SK-N-MC (cell line): Measurements from ENCODE around the gene SMARCA1.

Experiments used
- DNase-seq: peaks from one replicate; pipeline ENCODE4 v3.0.0-alpha.2; 2011; ENCODE audit warnings: low read depth, low spot score
- H3K27ac ChIP-seq: fragments of 200-600 bp; sonication (generic); 2 replicates; pipeline ENCODE4 v1.5.1; 2016; ENCODE audit warnings: mixed run types
- H3K36me3 ChIP-seq: fragments of 200-600 bp; sonication (generic); 2 replicates; pipeline ENCODE4 v1.6.1; 2017; ENCODE audit warnings: antibody characterized with exemption, low read length, mixed read lengths; ENCODE audit not compliant: insufficient read depth
- H3K4me3 ChIP-seq: fragments of 200-600 bp; sonication (generic); 2 replicates; pipeline ENCODE4 v1.5.1; 2016
- H3K9ac ChIP-seq: fragments of 200-600 bp; sonication (generic); 2 replicates; pipeline ENCODE4 v1.8.0; 2017; ENCODE audit warnings: mixed run types, mixed read lengths; ENCODE audit not compliant: insufficient read length
- H3K9me3 ChIP-seq: fragments of 200-600 bp; sonication (generic); 2 replicates; pipeline ENCODE4 v1.6.1; 2017; ENCODE audit warnings: low read depth, mild to moderate bottlenecking, antibody characterized with exemption, low read length, moderate library complexity, mixed read lengths
- EZH2 ChIP-seq: fragments of 200-600 bp; sonication (generic); IDR thresholded peaks from one replicate; pipeline ENCODE4 v1.6.1; 2017; ENCODE audit warnings: antibody characterized with exemption
- FOXP2 ChIP-seq: optimal IDR thresholded peaks from 2 replicates; pipeline ENCODE3; 2011; ENCODE audit warnings: mild to moderate bottlenecking, moderate library complexity; ENCODE audit not compliant: insufficient read depth; ENCODE audit errors: extremely low read length, control extremely low read depth
- POLR2AphosphoS5 ChIP-seq: IDR thresholded peaks from 2 replicates; pipeline ENCODE4 v1.6.1; 2012; ENCODE audit warnings: mild to moderate bottlenecking, low read depth, low read length, borderline replicate concordance

Gene SMARCA1

DNA sequence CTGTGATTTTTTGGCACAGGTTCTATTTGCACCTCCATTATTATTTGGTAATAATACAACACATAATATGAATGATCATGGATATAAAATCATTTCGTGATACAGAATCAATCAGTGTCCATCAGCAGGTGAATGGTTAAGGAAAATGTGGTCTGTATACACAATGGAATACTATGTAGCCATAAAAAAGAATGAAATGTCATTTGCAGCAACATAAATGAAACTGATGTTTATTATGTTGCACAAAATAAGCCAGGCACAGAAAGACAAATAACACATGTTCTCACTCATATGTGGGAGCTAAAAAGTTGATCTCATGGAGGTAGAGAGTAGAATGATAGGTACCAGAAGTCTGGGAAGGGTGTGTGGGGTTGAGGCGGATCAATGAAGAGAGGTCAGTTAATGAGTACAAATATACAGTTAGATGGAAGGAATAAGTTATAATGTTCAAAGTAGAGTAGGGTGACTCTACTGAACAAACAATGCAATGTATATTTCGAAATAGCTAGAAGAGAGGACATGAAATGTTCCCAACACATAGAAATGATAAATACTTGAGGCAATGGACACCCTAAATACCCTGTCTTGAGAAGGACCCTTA is 1.1 kb upstream of the SMARCA1 start:
- Histone ChIP-seq H3K4me3 (no peak overlapping the region), H3K9me3 (no peaks in the 10 kb centered on the region), H3K36me3 (no peaks in the 10 kb centered on the region), H3K9ac (no peak overlapping the region), H3K27ac (no peak overlapping the region)
- DNase-seq, result no peak
- TF ChIP-seq POLR2AphosphoS5, result no peak
- no peak for TF ChIP-seq FOXP2
- no peak for TF ChIP-seq EZH2

DNA sequence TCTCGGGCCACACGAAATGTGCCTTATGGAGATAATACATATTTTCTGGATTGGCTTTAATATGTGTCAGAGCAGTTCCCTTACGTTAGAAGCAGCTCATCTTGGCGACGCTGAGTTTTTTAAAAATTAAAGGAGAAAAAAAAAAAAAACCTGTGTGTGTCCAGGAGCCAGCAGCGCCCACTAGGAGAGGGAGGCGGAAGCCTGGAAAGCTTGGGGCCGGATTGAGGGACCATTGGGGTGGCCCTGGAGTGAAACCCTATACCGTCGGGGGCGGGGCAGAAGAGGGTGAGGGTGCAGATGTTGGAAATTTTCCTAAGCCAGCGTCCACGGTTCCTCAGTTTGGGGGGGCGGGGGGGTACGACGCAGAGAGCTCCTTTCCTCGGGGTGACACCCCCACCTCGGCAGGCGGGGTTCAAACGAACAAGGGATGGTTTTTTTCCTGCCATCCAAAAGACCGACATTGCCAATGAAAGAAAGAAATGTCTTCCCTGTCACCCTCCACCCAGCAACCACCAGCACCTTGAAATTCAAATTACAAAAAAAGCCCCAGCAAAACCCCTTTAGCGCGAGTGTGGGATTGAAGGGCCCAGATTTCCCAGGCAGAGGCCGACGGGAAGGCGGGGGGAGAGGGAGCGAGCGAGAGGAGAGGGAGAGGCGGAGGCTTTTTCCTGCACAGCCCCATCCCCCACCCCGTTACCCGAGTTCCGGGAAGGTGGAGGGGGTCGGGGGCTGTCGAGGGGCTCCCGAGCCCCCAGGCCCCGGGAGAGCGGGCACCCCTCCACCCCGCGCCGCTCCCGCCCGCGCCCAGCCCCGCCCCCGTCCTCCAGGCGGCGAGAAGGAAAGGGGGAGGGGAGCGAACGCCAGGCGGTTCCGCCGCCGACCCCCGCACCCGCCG is 859 bp downstream of the SMARCA1 start:
- Histone ChIP-seq H3K9ac (peak overlapping the region; percentile 56), H3K27ac (peak overlapping the region; percentile 46; the same call in 1 of the 2 replicates), H3K36me3 (no peaks in the 10 kb centered on the region), H3K4me3 (peak overlapping the region; percentile 67), H3K9me3 (no peaks in the 10 kb centered on the region)
- no peak for DNase-seq
- TF ChIP-seq FOXP2 (no peak), POLR2AphosphoS5 (0 out of 2 replicates have a peak, but pooled peaks have one; percentile 5)

DNA sequence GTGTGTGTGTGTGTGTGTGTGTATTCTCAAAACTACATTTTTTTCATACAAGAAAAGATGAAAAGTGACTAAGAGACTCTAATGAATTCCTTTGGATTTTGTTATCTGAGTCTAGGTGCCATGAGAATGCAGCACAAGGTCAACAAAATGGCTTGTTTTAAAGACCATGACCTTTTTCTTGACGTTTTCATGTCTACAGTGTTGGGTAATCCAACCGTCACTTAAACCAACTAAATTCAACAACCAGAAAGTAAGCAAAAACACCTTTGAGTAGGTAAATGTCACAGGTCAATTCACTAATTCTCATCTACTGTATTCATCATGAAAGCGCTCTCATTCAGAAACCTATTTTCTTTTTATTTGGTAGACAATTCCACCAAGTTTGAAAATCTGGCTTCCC is 3.1 kb downstream of the SMARCA1 start:
- H3K4me3 ChIP-seq, result no peak overlapping the region
- no peaks in the 10 kb centered on the region for H3K9me3 ChIP-seq
- no peak for DNase-seq
- H3K36me3 ChIP-seq, result no peaks in the 10 kb centered on the region
- no peak overlapping the region for H3K9ac ChIP-seq
- no peak overlapping the region for H3K27ac ChIP-seq
- TF ChIP-seq POLR2AphosphoS5 (no peak), EZH2 (no peak), FOXP2 (no peak)

DNA sequence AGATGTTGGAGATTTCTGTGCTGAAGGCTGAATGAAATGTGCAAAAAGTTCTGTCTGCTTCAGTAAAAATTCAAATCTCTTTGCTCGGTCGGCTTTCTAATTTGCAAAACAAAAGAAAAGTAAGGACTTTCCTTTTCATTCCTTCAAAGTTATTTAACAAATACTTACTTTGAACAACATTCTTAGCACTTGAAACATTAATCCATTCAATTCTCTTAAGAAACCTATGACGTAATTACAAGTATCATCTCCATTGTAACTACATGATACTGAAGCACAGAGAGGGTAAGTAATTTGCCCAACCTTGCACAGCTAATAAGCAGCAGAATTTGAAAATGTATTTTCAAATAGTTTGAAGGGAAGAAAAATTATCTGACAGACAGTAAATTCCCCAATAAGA is 6.9 kb downstream of the SMARCA1 start:
- DNase-seq, result no peak
- Histone ChIP-seq H3K9me3 (no peaks in the 10 kb centered on the region), H3K4me3 (no peak overlapping the region), H3K27ac (no peak overlapping the region), H3K36me3 (no peaks in the 10 kb centered on the region), H3K9ac (no peak overlapping the region)
- no peak for TF ChIP-seq EZH2
- no peak for TF ChIP-seq FOXP2
- TF ChIP-seq POLR2AphosphoS5, result no peak

DNA sequence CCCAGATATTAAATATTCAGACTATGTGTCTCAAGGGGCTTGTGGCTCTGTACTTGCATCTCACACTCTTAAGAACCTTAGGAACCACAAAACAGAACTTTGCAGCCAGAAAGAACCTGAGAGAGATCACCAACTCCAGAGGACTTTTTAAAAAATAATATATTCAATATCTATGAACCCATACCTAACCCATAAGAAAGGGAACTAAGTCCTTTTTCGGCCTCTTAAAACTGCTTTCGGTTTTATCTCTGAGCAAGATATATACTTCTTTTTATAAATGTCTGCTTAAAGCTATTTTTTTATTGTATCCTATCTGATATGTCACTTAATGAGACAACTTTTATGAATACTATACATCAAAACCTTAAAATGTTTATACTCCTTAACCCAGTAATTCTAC is 10.9 kb downstream of the SMARCA1 start:
- TF ChIP-seq POLR2AphosphoS5 (no peak), EZH2 (no peak), FOXP2 (no peak)
- H3K27ac ChIP-seq, result no peak overlapping the region
- DNase-seq, result no peak
- no peaks in the 10 kb centered on the region for H3K36me3 ChIP-seq
- 0 out of 2 replicates have a peak overlapping the region, but pooled peaks have one; percentile 14 for H3K4me3 ChIP-seq
- no peaks in the 10 kb centered on the region for H3K9me3 ChIP-seq
- H3K9ac ChIP-seq, result peak overlapping the region; percentile 51

DNA sequence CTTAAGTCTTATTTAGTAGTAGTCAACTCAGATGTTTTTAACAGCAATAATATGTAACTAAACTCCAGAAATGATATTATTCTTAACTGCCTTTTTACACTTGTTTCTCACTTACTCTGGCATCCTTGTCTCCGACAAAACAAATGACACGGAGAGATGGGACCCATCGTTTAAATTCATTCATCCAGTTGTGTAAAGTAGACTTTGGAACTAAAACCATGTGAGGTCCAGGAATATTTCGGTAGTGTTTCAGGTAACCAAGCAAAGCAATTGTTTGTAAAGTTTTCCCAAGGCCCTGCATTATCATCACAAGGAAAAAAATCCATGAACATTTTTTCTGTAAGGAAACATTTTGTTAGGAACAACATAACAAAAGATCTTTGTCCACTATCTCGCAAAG is 11.6 kb downstream of the SMARCA1 start:
- H3K4me3 ChIP-seq, result peak overlapping the region; percentile 14; the same call in 1 of the 2 replicates
- H3K27ac ChIP-seq, result no peak overlapping the region
- TF ChIP-seq EZH2 (no peak), POLR2AphosphoS5 (no peak), FOXP2 (no peak)
- H3K36me3 ChIP-seq, result no peaks in the 10 kb centered on the region
- no peaks in the 10 kb centered on the region for H3K9me3 ChIP-seq
- DNase-seq, result no peak
- no peak overlapping the region for H3K9ac ChIP-seq

DNA sequence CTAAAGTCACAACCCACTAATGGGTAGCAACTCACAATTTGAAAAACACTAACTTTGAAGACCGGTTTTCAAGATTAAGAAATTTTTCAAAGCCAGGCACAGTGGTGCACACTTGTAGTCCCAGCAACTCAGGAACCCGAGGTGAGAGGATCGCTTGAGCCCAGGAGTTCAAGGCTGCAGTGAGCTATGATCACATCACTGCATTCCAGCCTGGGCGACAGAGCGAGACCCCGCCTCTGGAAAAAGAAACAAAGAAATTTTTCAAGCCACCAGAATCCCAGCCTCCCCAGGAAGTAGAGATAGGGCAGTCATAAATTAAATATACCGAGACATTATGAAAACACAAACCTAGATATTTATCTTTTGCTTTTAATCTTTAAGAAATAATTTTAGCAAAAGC is 13.0 kb downstream of the SMARCA1 start:
- Histone ChIP-seq H3K9me3 (no peaks in the 10 kb centered on the region), H3K27ac (no peak overlapping the region), H3K36me3 (no peaks in the 10 kb centered on the region), H3K4me3 (no peak overlapping the region), H3K9ac (no peak overlapping the region)
- TF ChIP-seq POLR2AphosphoS5 (no peak), EZH2 (no peak), FOXP2 (no peak)
- no peak for DNase-seq

DNA sequence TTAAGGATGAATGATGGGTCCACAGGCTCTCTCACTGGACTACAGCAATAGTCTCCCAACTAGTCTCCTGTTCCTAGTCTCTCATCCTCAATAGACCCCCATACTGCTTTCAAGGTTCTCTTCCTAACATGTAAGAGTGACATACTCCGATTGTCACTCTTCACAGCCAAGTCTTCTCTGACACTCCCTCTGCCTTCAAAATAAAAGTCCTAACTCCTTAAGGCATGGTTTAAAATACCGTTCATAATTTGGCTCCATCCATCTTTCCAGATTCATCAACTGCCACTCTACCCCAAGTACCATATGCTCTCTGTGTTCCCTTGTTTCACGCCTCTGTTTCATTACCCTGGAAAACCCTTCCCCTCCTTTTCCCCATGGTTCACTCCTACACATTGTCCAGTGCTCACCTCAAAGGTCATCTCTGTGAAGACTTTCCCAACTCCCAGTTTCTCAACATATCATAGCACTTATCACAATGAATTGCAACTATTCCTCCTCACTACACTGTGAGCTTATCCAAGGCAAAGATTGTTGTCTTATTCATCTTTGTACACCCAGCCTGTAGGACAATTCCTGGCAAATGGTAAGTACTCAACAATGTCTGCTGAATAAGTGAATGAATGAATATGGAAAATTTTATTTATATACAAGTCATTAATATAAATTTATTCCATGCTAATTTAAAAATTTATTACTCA is 26.0 kb downstream of the SMARCA1 start:
- no peak for DNase-seq
- Histone ChIP-seq H3K9me3 (no peaks in the 10 kb centered on the region), H3K36me3 (no peaks in the 10 kb centered on the region)

More for the DNA sequence above, 26.0 kb downstream of the SMARCA1 start:
- H3K27ac ChIP-seq, result no peak overlapping the region
- no peak overlapping the region for H3K9ac ChIP-seq
- H3K4me3 ChIP-seq, result no peak overlapping the region
- no peak for TF ChIP-seq FOXP2
- no peak for TF ChIP-seq POLR2AphosphoS5
- no peak for TF ChIP-seq EZH2
